IPS DF 4.7 (cell line): ENCODE data around the gene ATP8B1.
"Not testable (repeated sequence)": the region's sequence is repeated elsewhere in the genome, so short reads cannot be mapped to it uniquely, and the experiment has no call there.

Experiments
- DNase-seq: peaks from one replicate; pipeline ENCODE4 v3.0.0-alpha.2; 2013; ENCODE audit warnings: low spot score; ENCODE audit errors: extremely low read depth

ATP8B1 gene

GRCh38 chr18:57803103-57803969 is at the start of gene ATP8B1:
TSS of gene ATP8B1 (minus strand) at chr18:57803315. CDS start at chr18:57731807, 71,508 bp downstream.
- DNase-seq, result peak; percentile 56

GRCh38 chr18:57850063-57850462 is 46.9 kb upstream of the ATP8B1 start:
- no peak for DNase-seq

GRCh38 chr18:57848374-57848773 is 45.3 kb upstream of the ATP8B1 start:
- not testable (repeated sequence) for DNase-seq

- not testable (repeated sequence) for DNase-seq
Measured at GRCh38 chr18:57847431-57847830, 44.3 kb upstream of the ATP8B1 start.

GRCh38 chr18:57846258-57846657 is 43.1 kb upstream of the ATP8B1 start:
- no peak for DNase-seq

GRCh38 chr18:57845605-57846074 is 42.5 kb upstream of the ATP8B1 start:
- DNase-seq, result no peak

GRCh38 chr18:57844319-57844718 is 41.2 kb upstream of the ATP8B1 start:
- no peak for DNase-seq

- DNase-seq, result no peak
Measured at GRCh38 chr18:57843386-57843785, 40.3 kb upstream of the ATP8B1 start.

GRCh38 chr18:57841568-57841967 is 38.5 kb upstream of the ATP8B1 start:
- no peak for DNase-seq

GRCh38 chr18:57839942-57840381 is 36.8 kb upstream of the ATP8B1 start:
- DNase-seq, result no peak

GRCh38 chr18:57837917-57838548 is 34.9 kb upstream of the ATP8B1 start:
- DNase-seq, result no peak

GRCh38 chr18:57836557-57836956 is 33.4 kb upstream of the ATP8B1 start:
- DNase-seq, result no peak

GRCh38 chr18:57835904-57836303 is 32.8 kb upstream of the ATP8B1 start:
- no peak for DNase-seq

- DNase-seq, result no peak
Measured at GRCh38 chr18:57834616-57835015, 31.5 kb upstream of the ATP8B1 start.

- DNase-seq, result no peak
Measured at GRCh38 chr18:57833441-57834101, 30.5 kb upstream of the ATP8B1 start.

- DNase-seq, result no peak
Measured at GRCh38 chr18:57832730-57833129, 29.6 kb upstream of the ATP8B1 start.

GRCh38 chr18:57831597-57832377 is 28.7 kb upstream of the ATP8B1 start:
- DNase-seq, result no peak

GRCh38 chr18:57827646-57828045 is 24.5 kb upstream of the ATP8B1 start:
- DNase-seq, result no peak

GRCh38 chr18:57826252-57826651 is 23.1 kb upstream of the ATP8B1 start:
- no peak for DNase-seq

- DNase-seq, result not testable (repeated sequence)
Measured at GRCh38 chr18:57820583-57820982, 17.5 kb upstream of the ATP8B1 start.
